HG03025 (cell line): Measurements from ENCODE around the gene SMIM45.

Source experiments
- ATAC-seq: cut with Tn5 transposase; IDR thresholded peaks from one replicate; pipeline ENCODE4 v1.9.1; 2021; ENCODE audit warnings: mild to moderate bottlenecking, moderate library complexity; ENCODE audit not compliant: unreplicated experiment, low FRiP score

SMIM45 gene

DNA sequence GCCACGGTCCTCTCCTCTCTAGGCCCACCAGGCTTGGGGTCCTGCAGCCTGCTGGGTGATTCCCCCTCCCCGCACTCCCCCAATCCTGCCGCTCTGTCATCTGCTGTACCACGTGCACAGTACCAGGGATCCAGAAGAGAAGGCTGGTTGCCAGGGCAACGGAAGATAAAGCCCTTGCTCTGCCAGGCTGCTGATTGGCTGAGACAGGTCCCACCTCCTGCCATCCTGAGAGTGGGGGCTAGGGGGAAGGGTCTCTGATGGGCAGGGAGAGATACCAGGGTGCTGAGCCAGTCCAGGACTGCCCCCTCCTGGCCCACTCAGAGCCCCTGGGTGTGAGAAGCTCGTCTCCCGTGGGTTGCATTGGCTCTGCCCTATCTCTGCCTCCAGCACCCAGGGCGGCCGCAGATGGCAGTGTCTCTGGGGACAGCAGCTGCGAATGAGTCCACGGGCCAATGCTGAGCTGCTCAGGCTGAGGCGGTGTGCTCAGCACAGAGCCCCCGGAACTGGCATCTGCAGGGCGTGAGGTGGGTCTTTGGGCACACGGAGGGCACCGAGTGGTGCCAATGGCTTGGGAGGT is at the start of gene SMIM45:
SMIM45 (plus strand) TSS at position 253 of the 577 bp plus-strand sequence.
- ATAC-seq = no peak

DNA sequence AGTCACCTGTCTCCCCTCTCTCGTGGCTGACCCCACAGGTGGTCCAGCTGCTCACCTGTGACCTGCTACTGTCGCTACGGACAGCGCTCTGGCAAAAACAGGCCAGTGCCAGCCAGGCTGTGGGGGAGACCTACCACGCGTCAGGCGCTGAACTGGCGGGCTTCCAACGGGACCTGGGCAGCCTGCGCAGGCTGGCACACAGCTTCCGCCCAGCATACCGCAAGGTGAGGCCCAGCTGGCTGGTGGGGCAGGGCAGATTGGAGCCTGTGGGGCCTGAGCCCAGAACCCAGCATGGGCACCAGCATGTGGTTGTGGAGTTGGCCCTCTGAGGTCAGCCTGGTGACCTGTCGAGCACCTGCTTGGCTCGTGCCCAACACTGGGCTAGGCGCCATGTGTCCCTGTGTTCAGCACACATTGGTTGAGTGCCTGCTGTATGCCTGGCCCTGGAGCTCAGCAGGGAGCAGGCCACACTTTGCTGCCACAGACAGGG is 49.0 kb upstream of the SMIM45 start:
- ATAC-seq = no peak

- no peak for ATAC-seq
Measured at GRCh38 chr22:41904450-41905410, 47.2 kb upstream of the SMIM45 start.

DNA sequence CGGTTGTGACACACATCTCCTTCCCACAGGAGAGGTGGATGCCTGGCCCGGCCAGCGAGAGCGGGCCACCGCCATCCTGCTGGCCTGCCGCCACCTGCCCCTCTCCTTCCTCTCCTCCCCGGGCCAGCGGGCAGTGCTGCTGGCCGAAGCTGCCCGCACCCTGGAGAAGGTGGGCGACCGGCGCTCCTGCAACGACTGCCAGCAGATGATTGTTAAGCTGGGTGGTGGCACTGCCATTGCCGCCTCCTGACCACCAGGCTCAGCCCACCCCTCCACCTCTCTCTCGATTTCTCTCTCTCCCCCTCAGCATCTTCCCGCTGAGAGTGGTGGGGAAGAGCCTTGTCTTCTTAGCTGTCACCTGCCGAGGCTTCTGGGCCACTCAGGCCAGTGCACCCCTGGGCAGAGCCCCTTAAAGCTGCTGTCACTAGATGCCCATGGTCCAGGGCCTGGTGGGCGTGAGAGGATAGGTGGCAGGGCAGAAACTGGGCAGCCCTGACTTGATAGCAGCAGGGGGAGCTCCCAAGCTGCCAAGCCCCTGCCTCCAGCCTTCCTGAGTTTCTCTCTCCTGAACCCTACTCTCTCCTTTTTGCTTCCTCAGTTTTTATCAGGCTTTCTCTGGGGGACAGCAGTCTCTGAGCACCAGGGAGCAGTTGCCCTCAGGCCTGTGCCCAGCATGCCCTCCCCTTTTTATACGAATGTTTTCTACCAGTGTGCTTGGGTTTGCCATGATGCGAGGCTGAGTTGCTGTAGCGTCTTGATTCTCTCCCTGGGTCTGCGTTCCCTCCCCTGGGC is 46.3 kb upstream of the SMIM45 start:
- ATAC-seq = no peak

GRCh38 chr22:41906822-41907221 is 45.1 kb upstream of the SMIM45 start:
- ATAC-seq = no peak

GRCh38 chr22:41907436-41908401 is 44.2 kb upstream of the SMIM45 start:
- no peak for ATAC-seq

GRCh38 chr22:41908411-41909309 is 43.3 kb upstream of the SMIM45 start:
- no peak for ATAC-seq

DNA sequence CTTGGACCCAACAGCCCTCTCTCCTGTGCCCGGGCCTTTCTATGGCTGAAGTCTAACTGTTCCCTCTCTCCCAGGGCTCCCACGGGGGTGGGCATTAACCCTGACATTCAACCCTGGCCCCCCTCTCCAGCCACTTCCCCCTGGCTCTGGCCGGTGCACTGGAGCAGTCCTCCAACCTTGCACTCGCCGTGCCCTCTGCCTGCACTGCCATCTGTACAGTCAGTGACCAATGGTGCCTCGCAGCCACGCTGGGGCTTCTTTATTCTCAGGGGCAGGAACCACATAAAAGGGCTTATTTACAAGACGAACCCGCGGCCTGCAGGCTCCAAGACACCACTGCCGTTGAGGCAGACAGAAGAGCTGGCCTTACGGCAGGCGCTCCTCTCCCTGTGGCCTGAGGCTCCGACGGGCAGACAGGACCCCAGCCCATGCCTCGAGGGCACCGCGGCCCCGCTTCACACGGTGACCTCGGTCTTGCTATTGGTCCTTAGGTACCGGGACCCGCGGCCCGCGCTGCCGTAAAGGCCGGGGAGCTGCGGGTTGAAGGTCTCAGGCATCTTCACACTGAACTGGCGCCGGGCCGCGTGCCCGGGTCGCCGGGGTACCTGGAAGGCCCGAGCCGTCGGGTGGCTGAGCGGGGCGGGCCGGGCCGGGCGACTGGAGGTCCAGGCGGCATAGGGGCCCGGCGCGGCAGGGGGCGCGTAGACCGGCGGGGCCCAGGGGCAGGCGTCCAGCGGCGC is 42.5 kb upstream of the SMIM45 start:
- no peak for ATAC-seq

- no peak for ATAC-seq
Measured at GRCh38 chr22:41910050-41911000, 41.6 kb upstream of the SMIM45 start.

GRCh38 chr22:41911001-41911611 is 40.8 kb upstream of the SMIM45 start:
- no peak for ATAC-seq

GRCh38 chr22:41912338-41913039 is 39.5 kb upstream of the SMIM45 start:
- ATAC-seq = no peak

DNA sequence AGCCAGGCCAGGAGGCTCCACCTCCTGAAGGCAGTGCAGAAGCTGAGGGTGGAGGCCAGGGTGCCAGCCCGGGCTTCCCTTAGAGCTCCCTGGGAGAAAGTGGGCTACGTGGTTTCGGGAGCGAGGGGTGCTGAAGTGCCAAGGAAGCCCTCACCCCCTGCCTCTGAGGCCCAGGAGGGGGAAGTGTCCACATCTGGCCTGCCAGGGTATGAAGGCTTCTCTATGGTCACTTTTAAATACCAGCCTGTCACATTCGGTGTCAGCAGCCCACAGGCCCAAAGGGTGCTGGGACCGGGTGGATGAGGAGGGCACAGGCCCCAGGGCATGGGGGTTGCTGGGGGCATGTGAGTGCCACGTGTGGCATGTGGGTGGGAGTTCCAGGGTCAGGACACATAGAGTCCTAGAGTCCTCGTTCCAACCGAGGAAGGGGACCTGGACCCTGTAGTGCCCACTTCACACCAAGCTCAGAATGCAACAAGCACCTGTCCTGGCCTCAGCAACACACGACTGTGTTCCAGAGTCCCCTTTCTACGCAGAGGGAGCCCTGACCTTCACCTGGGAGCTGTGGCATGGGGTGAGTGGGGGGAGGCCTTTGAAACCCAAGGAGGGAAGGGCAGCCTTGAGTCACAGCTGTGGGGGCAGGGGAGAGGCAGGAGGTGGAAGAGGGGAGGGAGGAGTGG is 38.8 kb upstream of the SMIM45 start:
- no peak for ATAC-seq

DNA sequence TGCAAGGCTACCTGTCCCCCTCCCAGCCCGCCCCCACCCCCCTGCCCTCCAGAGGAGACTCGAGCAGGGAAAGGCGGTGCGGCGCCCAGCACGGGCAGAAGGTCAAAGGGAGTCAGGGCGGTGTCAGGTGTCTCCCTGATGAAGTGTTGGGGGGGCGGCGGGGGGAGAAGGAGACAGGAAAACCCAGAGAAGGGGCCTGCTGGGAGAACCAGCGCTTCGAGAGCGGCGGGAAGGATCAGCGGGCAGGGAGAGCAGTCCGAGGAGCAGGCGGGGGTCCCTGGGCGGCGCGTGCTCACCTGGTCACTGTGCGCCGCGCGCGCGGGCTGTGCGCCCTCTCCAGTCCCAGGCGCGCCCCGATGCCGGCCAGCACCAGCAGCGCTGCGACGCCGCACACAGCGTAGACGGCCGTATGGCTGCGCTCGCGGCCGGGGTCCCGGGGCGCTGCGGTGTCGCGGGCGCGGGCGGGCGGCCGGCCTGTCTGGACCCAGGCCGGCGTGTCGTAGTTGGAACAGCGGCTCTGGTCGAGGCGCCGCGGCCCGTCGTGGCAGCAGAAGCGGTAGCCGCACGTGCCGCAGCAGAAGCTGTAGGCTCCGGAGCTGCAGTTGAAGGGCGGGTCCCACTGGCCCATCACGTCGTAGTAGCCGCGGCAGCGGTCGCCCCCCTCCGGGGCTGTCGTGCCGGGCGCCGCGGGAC is 38.0 kb upstream of the SMIM45 start:
- no peak for ATAC-seq

- no peak for ATAC-seq
Measured at GRCh38 chr22:41914611-41915034, 37.3 kb upstream of the SMIM45 start.
